BJ (cell line): Measurements from ENCODE around the gene DDHD1. TPM values are rescaled to one million over a fixed set of nuclear protein-coding genes. Genes with fewer than 3 reads are reported as not detected.
"Not testable (repeated sequence)": the region's sequence is repeated elsewhere in the genome, so short reads cannot be mapped to it uniquely, and the experiment has no call there.

ENCODE experiments used
- CTCF ChIA-PET: fragments of 350-600 bp; formaldehyde crosslinking; extraction: SDS; loops from one replicate; lab custom pipeline; 2021; ENCODE audit warnings: antibody characterized with exemption, inconsistent platforms; lab: Yijun Ruan, JAX
- POLR2A ChIA-PET: fragments of 300-600 bp; sonication (Branson Sonifier 250); formaldehyde crosslinking; extraction: SDS; loops from one replicate; lab custom pipeline; 2021; ENCODE audit warnings: antibody characterized with exemption; lab: Charles Lee
- DNase-seq: peaks from one replicate; pipeline ENCODE4 v3.0.0-alpha.2; 2011; ENCODE audit warnings: low read depth
- H3K27me3 ChIP-seq: 2 replicates; pipeline ENCODE4 v1.6.0; 2011; ENCODE audit warnings: low read length; ENCODE audit not compliant: control insufficient read depth, insufficient read depth
- H3K36me3 ChIP-seq: 2 replicates; pipeline ENCODE4 v1.5.1; 2011; ENCODE audit warnings: low read length; ENCODE audit not compliant: control insufficient read depth, insufficient read depth
- H3K4me3 ChIP-seq: 2 replicates; pipeline ENCODE4 v1.5.1; 2011; ENCODE audit warnings: low read depth, mild to moderate bottlenecking, control low read depth, low read length
- polyA plus RNA-seq: library from polyadenylated mRNA; depleted of rRNA; stranded (reverse); fragments of >200 nt; gene quantifications from 2 replicates; pipeline ENCODE4 v1.2.3, GENCODE V29; 2011
- TF ChIP-seq, protein P1 (sequence below): IDR thresholded peaks from 2 replicates; pipeline ENCODE4 v1.5.1; 2011; ENCODE audit warnings: low read depth, mild to moderate bottlenecking, control low read depth, inconsistent platforms, low read length, moderate library complexity; ENCODE audit not compliant: insufficient read depth

DDHD1 gene
- polyA plus RNA-seq, 1 experiment: 4.1 TPM

- H3K27me3 ChIP-seq: peaks cover 11% of the 10 kb centered on the region
- ChIA-PET CTCF (no interaction called here), POLR2A (no interaction called here)
- no peak overlapping the region for H3K4me3 ChIP-seq
- TF ChIP-seq, protein P1, sequence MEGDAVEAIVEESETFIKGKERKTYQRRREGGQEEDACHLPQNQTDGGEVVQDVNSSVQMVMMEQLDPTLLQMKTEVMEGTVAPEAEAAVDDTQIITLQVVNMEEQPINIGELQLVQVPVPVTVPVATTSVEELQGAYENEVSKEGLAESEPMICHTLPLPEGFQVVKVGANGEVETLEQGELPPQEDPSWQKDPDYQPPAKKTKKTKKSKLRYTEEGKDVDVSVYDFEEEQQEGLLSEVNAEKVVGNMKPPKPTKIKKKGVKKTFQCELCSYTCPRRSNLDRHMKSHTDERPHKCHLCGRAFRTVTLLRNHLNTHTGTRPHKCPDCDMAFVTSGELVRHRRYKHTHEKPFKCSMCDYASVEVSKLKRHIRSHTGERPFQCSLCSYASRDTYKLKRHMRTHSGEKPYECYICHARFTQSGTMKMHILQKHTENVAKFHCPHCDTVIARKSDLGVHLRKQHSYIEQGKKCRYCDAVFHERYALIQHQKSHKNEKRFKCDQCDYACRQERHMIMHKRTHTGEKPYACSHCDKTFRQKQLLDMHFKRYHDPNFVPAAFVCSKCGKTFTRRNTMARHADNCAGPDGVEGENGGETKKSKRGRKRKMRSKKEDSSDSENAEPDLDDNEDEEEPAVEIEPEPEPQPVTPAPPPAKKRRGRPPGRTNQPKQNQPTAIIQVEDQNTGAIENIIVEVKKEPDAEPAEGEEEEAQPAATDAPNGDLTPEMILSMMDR: 0 out of 2 replicates have a peak, but pooled peaks have one; percentile 22
- no peak for DNase-seq
- H3K36me3 ChIP-seq: no peaks in the 10 kb centered on the region
Observed at GRCh38 chr14:53180272-53181221, 27.4 kb upstream of the DDHD1 start.

- DNase-seq, POLR2A ChIA-PET, H3K36me3 ChIP-seq, H3K4me3 ChIP-seq, CTCF ChIA-PET: not testable (repeated sequence)
- H3K27me3 ChIP-seq: peaks cover 11% of the 10 kb centered on the region
Observed at GRCh38 chr14:53179486-53180005, 26.4 kb upstream of the DDHD1 start.

DNA sequence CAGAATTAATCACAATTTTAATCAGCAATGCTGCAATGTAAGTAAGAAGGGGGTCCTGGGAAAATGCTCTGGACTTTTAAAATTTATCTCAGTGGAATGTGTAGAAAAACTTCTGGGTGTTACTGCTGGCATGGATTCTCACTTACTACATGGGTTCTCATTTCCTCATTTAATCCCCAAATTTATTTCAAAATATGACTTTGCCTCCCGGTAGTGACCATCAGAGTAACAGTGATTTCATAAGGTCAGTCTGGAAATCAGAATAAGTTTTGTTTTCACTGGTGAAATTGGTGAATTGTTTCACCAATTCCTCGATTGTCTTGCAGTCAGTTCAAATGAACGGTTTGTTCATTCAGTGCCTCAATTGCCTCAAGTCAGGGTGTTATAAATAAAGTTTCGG lies 22.3 kb upstream of the DDHD1 start:
- no peak overlapping the region for H3K4me3 ChIP-seq
- TF ChIP-seq, protein P1: no peak
- DNase-seq: no peak
- POLR2A ChIA-PET: no interaction called here
- CTCF ChIA-PET: no interaction called here
- H3K27me3 ChIP-seq: peaks cover 2% of the 10 kb centered on the region; the same call in 1 of the 2 replicates
- no peaks in the 10 kb centered on the region for H3K36me3 ChIP-seq

- DNase-seq: no peak
- H3K4me3 ChIP-seq: no peak overlapping the region
- TF ChIP-seq, protein P1: no peak
- no peaks in the 10 kb centered on the region for H3K36me3 ChIP-seq
- peaks cover 2% of the 10 kb centered on the region; the same call in 1 of the 2 replicates for H3K27me3 ChIP-seq
- ChIA-PET CTCF (interaction anchor here (1.0 kb wide), 1 partner anchor 9 kb away, joined by 3 read pairs; no protein-coding TSS in a partner anchor), POLR2A (no interaction called here)
Observed at GRCh38 chr14:53174918-53175317, 21.8 kb upstream of the DDHD1 start.

DNA sequence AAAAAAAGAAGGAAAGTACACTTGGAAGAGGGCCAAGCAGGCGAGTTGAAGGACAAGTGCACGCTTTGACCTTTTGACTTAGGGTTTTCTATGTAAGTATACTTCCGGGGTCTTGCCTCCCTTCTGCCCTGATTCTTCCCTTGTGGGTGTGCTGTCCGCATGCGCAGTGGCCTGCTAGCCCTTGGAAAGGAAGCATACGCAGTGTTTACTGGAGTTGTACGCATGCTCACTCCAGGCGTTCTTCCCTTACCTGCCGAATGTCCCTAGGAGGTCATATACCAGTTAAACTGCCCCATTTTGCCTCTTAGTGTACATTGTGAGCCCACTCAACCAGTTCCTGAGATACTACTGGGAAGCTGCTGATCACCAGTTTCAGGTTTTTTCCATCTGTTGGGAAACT lies 15.7 kb upstream of the DDHD1 start:
- no peak for DNase-seq
- H3K27me3 ChIP-seq: no peaks in the 10 kb centered on the region
- ChIA-PET CTCF (interaction anchor here (0.6 to 0.8 kb wide), 2 partner anchors 17 to 105 kb away, joined by 3 read pairs; no protein-coding TSS in a partner anchor), POLR2A (no interaction called here)
- TF ChIP-seq, protein P1: no peak
- no peak overlapping the region for H3K4me3 ChIP-seq
- H3K36me3 ChIP-seq: no peaks in the 10 kb centered on the region
